HUES48 (cell line): ENCODE results near the gene ARHGEF10L.

Source experiments
- H3K27ac ChIP-seq: one replicate; pipeline ENCODE4 v1.7.0; 2013; ENCODE audit warnings: low read depth, low read length, inconsistent platforms
- H3K27me3 ChIP-seq: 2 replicates; pipeline ENCODE4 v1.6.1; 2013; ENCODE audit warnings: mild to moderate bottlenecking, low read length; ENCODE audit not compliant: control insufficient read depth, insufficient read depth
- H3K36me3 ChIP-seq: 2 replicates; pipeline ENCODE4 v1.6.1; 2013; ENCODE audit warnings: low read length; ENCODE audit not compliant: control insufficient read depth, insufficient read depth
- H3K4me1 ChIP-seq: 2 replicates; pipeline ENCODE4 v1.6.1; 2013; ENCODE audit warnings: mild to moderate bottlenecking, low read length; ENCODE audit not compliant: control insufficient read depth, insufficient read depth
- H3K4me3 ChIP-seq: 2 replicates; pipeline ENCODE4 v1.5.1; 2013; ENCODE audit warnings: mild to moderate bottlenecking, low read depth, low read length
- H3K9ac ChIP-seq: 2 replicates; pipeline ENCODE4 v1.6.1; 2013; ENCODE audit warnings: mild to moderate bottlenecking, low read depth, low read length, moderate library complexity
- H3K9me3 ChIP-seq: 2 replicates; pipeline ENCODE4 v1.6.1; 2013; ENCODE audit warnings: low read length; ENCODE audit not compliant: control insufficient read depth, insufficient read depth

Gene ARHGEF10L

GRCh38 chr1:17610713-17611112 is 71.2 kb downstream of the ARHGEF10L start:
- no peaks in the 10 kb centered on the region for H3K9me3 ChIP-seq
- no peaks in the 10 kb centered on the region for H3K27me3 ChIP-seq
- H3K27ac ChIP-seq: no peak overlapping the region
- no peaks in the 10 kb centered on the region for H3K4me1 ChIP-seq
- no peak overlapping the region for H3K4me3 ChIP-seq
- H3K9ac ChIP-seq: no peak overlapping the region
- H3K36me3 ChIP-seq: peaks cover 34% of the 10 kb centered on the region

GRCh38 chr1:17611991-17612390 is 72.5 kb downstream of the ARHGEF10L start:
- peaks cover 39% of the 10 kb centered on the region for H3K36me3 ChIP-seq
- H3K27me3 ChIP-seq: no peaks in the 10 kb centered on the region
- no peak overlapping the region for H3K27ac ChIP-seq
- no peak overlapping the region for H3K4me3 ChIP-seq
- no peak overlapping the region for H3K9ac ChIP-seq
- H3K9me3 ChIP-seq: no peaks in the 10 kb centered on the region
- no peaks in the 10 kb centered on the region for H3K4me1 ChIP-seq

- H3K9ac ChIP-seq: no peak overlapping the region
- no peak overlapping the region for H3K4me3 ChIP-seq
- no peak overlapping the region for H3K27ac ChIP-seq
- H3K9me3 ChIP-seq: no peaks in the 10 kb centered on the region
- H3K27me3 ChIP-seq: no peaks in the 10 kb centered on the region
- H3K36me3 ChIP-seq: peaks cover 36% of the 10 kb centered on the region
- no peaks in the 10 kb centered on the region for H3K4me1 ChIP-seq
Measured at GRCh38 chr1:17612831-17613230, 73.3 kb downstream of the ARHGEF10L start.

GRCh38 chr1:17614586-17614985 is 75.1 kb downstream of the ARHGEF10L start:
- Histone ChIP-seq H3K4me1 (no peaks in the 10 kb centered on the region), H3K36me3 (peaks cover 33% of the 10 kb centered on the region), H3K27me3 (no peaks in the 10 kb centered on the region), H3K9me3 (no peaks in the 10 kb centered on the region), H3K4me3 (no peak overlapping the region), H3K27ac (no peak overlapping the region), H3K9ac (no peak overlapping the region)

- Histone ChIP-seq H3K4me3 (no peak overlapping the region), H3K9ac (no peak overlapping the region), H3K27me3 (no peaks in the 10 kb centered on the region), H3K4me1 (no peaks in the 10 kb centered on the region), H3K36me3 (peaks cover 29% of the 10 kb centered on the region), H3K9me3 (no peaks in the 10 kb centered on the region), H3K27ac (no peak overlapping the region)
Measured at GRCh38 chr1:17615157-17615556, 75.7 kb downstream of the ARHGEF10L start.

- no peaks in the 10 kb centered on the region for H3K27me3 ChIP-seq
- no peaks in the 10 kb centered on the region for H3K9me3 ChIP-seq
- H3K4me1 ChIP-seq: no peaks in the 10 kb centered on the region
- H3K4me3 ChIP-seq: no peak overlapping the region
- no peak overlapping the region for H3K9ac ChIP-seq
- H3K36me3 ChIP-seq: peaks cover 29% of the 10 kb centered on the region
- H3K27ac ChIP-seq: no peak overlapping the region
Measured at GRCh38 chr1:17615959-17616358, 76.5 kb downstream of the ARHGEF10L start.

- Histone ChIP-seq H3K27me3 (no peaks in the 10 kb centered on the region), H3K27ac (no peak overlapping the region), H3K9me3 (no peaks in the 10 kb centered on the region), H3K36me3 (peaks cover 35% of the 10 kb centered on the region), H3K9ac (no peak overlapping the region), H3K4me1 (no peaks in the 10 kb centered on the region), H3K4me3 (no peak overlapping the region)
Measured at GRCh38 chr1:17616731-17617279, 77.3 kb downstream of the ARHGEF10L start.

- Histone ChIP-seq H3K9ac (no peak overlapping the region), H3K27me3 (no peaks in the 10 kb centered on the region), H3K27ac (no peak overlapping the region), H3K36me3 (peaks cover 44% of the 10 kb centered on the region), H3K4me1 (no peaks in the 10 kb centered on the region), H3K9me3 (no peaks in the 10 kb centered on the region), H3K4me3 (no peak overlapping the region)
Measured at GRCh38 chr1:17617787-17618557, 78.5 kb downstream of the ARHGEF10L start.

GRCh38 chr1:17618558-17619247 is 79.2 kb downstream of the ARHGEF10L start:
- no peaks in the 10 kb centered on the region for H3K27me3 ChIP-seq
- no peak overlapping the region for H3K4me3 ChIP-seq
- H3K36me3 ChIP-seq: peaks cover 44% of the 10 kb centered on the region
- no peaks in the 10 kb centered on the region for H3K4me1 ChIP-seq
- H3K9me3 ChIP-seq: no peaks in the 10 kb centered on the region
- H3K27ac ChIP-seq: no peak overlapping the region
- H3K9ac ChIP-seq: no peak overlapping the region

- H3K27ac ChIP-seq: no peak overlapping the region
- H3K9ac ChIP-seq: no peak overlapping the region
- no peaks in the 10 kb centered on the region for H3K9me3 ChIP-seq
- no peak overlapping the region for H3K4me3 ChIP-seq
- H3K36me3 ChIP-seq: peaks cover 56% of the 10 kb centered on the region
- no peaks in the 10 kb centered on the region for H3K4me1 ChIP-seq
- H3K27me3 ChIP-seq: no peaks in the 10 kb centered on the region
Measured at GRCh38 chr1:17620448-17620847, 81.0 kb downstream of the ARHGEF10L start.

GRCh38 chr1:17621691-17622090 is 82.2 kb downstream of the ARHGEF10L start:
- H3K9me3 ChIP-seq: no peaks in the 10 kb centered on the region
- H3K27ac ChIP-seq: no peak overlapping the region
- peaks cover 63% of the 10 kb centered on the region for H3K36me3 ChIP-seq
- no peak overlapping the region for H3K9ac ChIP-seq
- H3K27me3 ChIP-seq: no peaks in the 10 kb centered on the region
- H3K4me1 ChIP-seq: no peaks in the 10 kb centered on the region
- H3K4me3 ChIP-seq: no peak overlapping the region
